GM13977 (cell line): ENCODE data around the gene PLCG2.
A peak's percentile ranks its signal among the peaks of the same experiment; 100 is the strongest.

Source experiments
- DNase-seq: peaks from one replicate; pipeline ENCODE4 v3.0.0; 2012; ENCODE audit warnings: low spot score
- CTCF ChIP-seq: IDR thresholded peaks from 2 replicates; pipeline ENCODE4 v1.5.1; 2012; ENCODE audit warnings: mild to moderate bottlenecking, control low read depth; ENCODE audit not compliant: insufficient read depth; ENCODE audit errors: extremely low read depth, missing control alignments
- in situ Hi-C: fragments of 300-500 bp; cut with MboI; formaldehyde crosslinking; loops from one replicate; pipeline ENCODE4 v1.12.0; 2022; ENCODE audit warnings: low sequenced_read_pairs, low pct_unique_long_range_greater_than_20kb, mixed read lengths, inconsistent platforms; ENCODE audit not compliant: unreplicated experiment

PLCG2 gene

GRCh38 chr16:81860287-81861266 lies 81.5 kb downstream of the PLCG2 start:
- in situ Hi-C loops, result loop anchor here (25.0 kb wide), 1 partner anchor 498 kb away; no protein-coding TSS in a partner anchor
- no peak for DNase-seq
- TF ChIP-seq CTCF, result no peak

GRCh38 chr16:81861503-81861902 lies 82.4 kb downstream of the PLCG2 start:
- no peak for DNase-seq
- TF ChIP-seq CTCF, result no peak
- in situ Hi-C loops, result loop anchor here (25.0 kb wide), 1 partner anchor 499 kb away; no protein-coding TSS in a partner anchor

- DNase-seq, result no peak
- TF ChIP-seq CTCF, result no peak
- in situ Hi-C loops, result loop anchor here (25.0 kb wide), 1 partner anchor 500 kb away; no protein-coding TSS in a partner anchor
These were observed 82.8 kb downstream of the PLCG2 start for GRCh38 chr16:81861915-81862314.

GRCh38 chr16:81863630-81864352 lies 84.7 kb downstream of the PLCG2 start:
- in situ Hi-C loops, result loop anchor here (25.0 kb wide), 1 partner anchor 501 kb away; no protein-coding TSS in a partner anchor
- no peak for TF ChIP-seq CTCF
- peak; percentile 61 for DNase-seq

GRCh38 chr16:81864646-81865382 lies 85.7 kb downstream of the PLCG2 start:
- no peak for TF ChIP-seq CTCF

More at GRCh38 chr16:81864646-81865382, 85.7 kb downstream of the PLCG2 start:
- in situ Hi-C loops, result loop anchor here (25.0 kb wide), 1 partner anchor 503 kb away; no protein-coding TSS in a partner anchor
- DNase-seq, result no peak
